HG02678 (cell line): ENCODE data around the gene HSH2D.
A peak's percentile ranks its signal among the peaks of the same experiment; 100 is the strongest.
"Not testable (repeated sequence)": the region's sequence is repeated elsewhere in the genome, so short reads cannot be mapped to it uniquely, and the experiment has no call there.

ENCODE experiments used
- ATAC-seq: cut with Tn5 transposase; IDR thresholded peaks from one replicate; pipeline ENCODE4 v1.9.1; 2021; ENCODE audit warnings: mild to moderate bottlenecking, moderate library complexity; ENCODE audit not compliant: unreplicated experiment

HSH2D gene

GRCh38 chr19:16119075-16119857 is 24.2 kb upstream of the HSH2D start:
- ATAC-seq = not testable (repeated sequence)

GRCh38 chr19:16121141-16121540 is 22.3 kb upstream of the HSH2D start:
- no peak for ATAC-seq

- ATAC-seq = no peak
Observed at GRCh38 chr19:16121967-16122366, 21.5 kb upstream of the HSH2D start.

- no peak for ATAC-seq
Observed at GRCh38 chr19:16124953-16125352, 18.5 kb upstream of the HSH2D start.

GRCh38 chr19:16125737-16126495 is 17.6 kb upstream of the HSH2D start:
- no peak for ATAC-seq

GRCh38 chr19:16127080-16127479 is 16.4 kb upstream of the HSH2D start:
- no peak for ATAC-seq

- ATAC-seq = no peak
Observed at GRCh38 chr19:16127776-16128371, 15.6 kb upstream of the HSH2D start.

- ATAC-seq = no peak
Observed at GRCh38 chr19:16131648-16132047, 11.8 kb upstream of the HSH2D start.

- no peak for ATAC-seq
Observed at GRCh38 chr19:16133818-16134217, 9.7 kb upstream of the HSH2D start.

GRCh38 chr19:16134510-16134909 is 9.0 kb upstream of the HSH2D start:
- ATAC-seq = no peak

- ATAC-seq = no peak
Observed at GRCh38 chr19:16135430-16136127, 7.9 kb upstream of the HSH2D start.

GRCh38 chr19:16136185-16136999 is 7.1 kb upstream of the HSH2D start:
- no peak for ATAC-seq

- ATAC-seq = peak; percentile 30
Observed at GRCh38 chr19:16139752-16140151, 3.7 kb upstream of the HSH2D start.

- ATAC-seq = peak; percentile 47
Observed at GRCh38 chr19:16141043-16141442, 2.4 kb upstream of the HSH2D start.

- no peak for ATAC-seq
Observed at GRCh38 chr19:16142032-16142580, 1.4 kb upstream of the HSH2D start.

- ATAC-seq = no peak
Observed at GRCh38 chr19:16144216-16144581, 714 bp downstream of the HSH2D start.

GRCh38 chr19:16146112-16146511 is 2.6 kb downstream of the HSH2D start:
- ATAC-seq = no peak

GRCh38 chr19:16148443-16149229 is 5.2 kb downstream of the HSH2D start:
- ATAC-seq = no peak

- ATAC-seq = no peak
Observed at GRCh38 chr19:16153582-16154336, 10.3 kb downstream of the HSH2D start.
